ENCODE results near the gene AGAP1. TPM values are rescaled to one million over a fixed set of nuclear protein-coding genes. Genes with fewer than 3 reads are reported as not detected.
"Not testable (repeated sequence)": the region's sequence is repeated elsewhere in the genome, so short reads cannot be mapped to it uniquely, and the experiment has no call there.

Gene AGAP1
- polyA plus RNA-seq, 1 experiment = 12.4 TPM

GRCh38 chr2:236088368-236089057, 594.7 kb downstream of the AGAP1 start:
- H3K4me3 ChIP-seq (ENCODE audit: low read depth, low read length) = no peak overlapping the region
- DNase-seq (ENCODE audit: low read depth, low spot score) = no peak
- H3K27me3 ChIP-seq (ENCODE audit: control insufficient read depth, insufficient read depth, low read length) = no peaks in the 10 kb centered on the region
- H3K27ac ChIP-seq (ENCODE audit: low read depth, low read length) = no peak overlapping the region
- TF ChIP-seq CTCF (IDR thresholded peaks at IDR 0.05; ENCODE audit: low read depth, low read length) = no peak
- no peaks in the 10 kb centered on the region for H3K9me3 ChIP-seq (ENCODE audit: control insufficient read depth, insufficient read depth, low read length)
- CTCF ChIA-PET = no interaction called here
- POLR2A ChIA-PET = no interaction called here

GRCh38 chr2:236089271-236090026, 595.6 kb downstream of the AGAP1 start:
- no peak for DNase-seq (ENCODE audit: low read depth, low spot score)
- ChIA-PET POLR2A (no interaction called here), CTCF (no interaction called here)
- H3K9me3 ChIP-seq (ENCODE audit: control insufficient read depth, insufficient read depth, low read length) = no peaks in the 10 kb centered on the region
- TF ChIP-seq CTCF (IDR thresholded peaks at IDR 0.05; ENCODE audit: low read depth, low read length) = no peak
- H3K27ac ChIP-seq (ENCODE audit: low read depth, low read length) = no peak overlapping the region
- H3K27me3 ChIP-seq (ENCODE audit: control insufficient read depth, insufficient read depth, low read length) = no peaks in the 10 kb centered on the region
- no peak overlapping the region for H3K4me3 ChIP-seq (ENCODE audit: low read depth, low read length)

- ChIA-PET POLR2A (no interaction called here), CTCF (no interaction called here)
- H3K9me3 ChIP-seq (ENCODE audit: control insufficient read depth, insufficient read depth, low read length) = no peaks in the 10 kb centered on the region
- H3K27me3 ChIP-seq (ENCODE audit: control insufficient read depth, insufficient read depth, low read length) = no peaks in the 10 kb centered on the region
- no peak overlapping the region for H3K27ac ChIP-seq (ENCODE audit: low read depth, low read length)
- DNase-seq (ENCODE audit: low read depth, low spot score) = no peak
- no peak for TF ChIP-seq CTCF (IDR thresholded peaks at IDR 0.05; ENCODE audit: low read depth, low read length)
- H3K4me3 ChIP-seq (ENCODE audit: low read depth, low read length) = no peak overlapping the region
These were observed 596.2 kb downstream of the AGAP1 start for GRCh38 chr2:236090027-236090382.

- H3K27ac ChIP-seq (ENCODE audit: low read depth, low read length); DNase-seq (ENCODE audit: low read depth, low spot score): not testable (repeated sequence)
These were observed 597.0 kb downstream of the AGAP1 start for GRCh38 chr2:236090826-236091225.

GRCh38 chr2:236092714-236093113, 598.9 kb downstream of the AGAP1 start:
- H3K27ac ChIP-seq (ENCODE audit: low read depth, low read length) = no peak overlapping the region
- TF ChIP-seq CTCF (IDR thresholded peaks at IDR 0.05; ENCODE audit: low read depth, low read length) = no peak
- H3K4me3 ChIP-seq (ENCODE audit: low read depth, low read length) = no peak overlapping the region
- ChIA-PET POLR2A (no interaction called here), CTCF (interaction anchor here (0.7 kb wide), 1 partner anchor 287 kb away, joined by 3 read pairs; no protein-coding TSS in a partner anchor)
- no peak for DNase-seq (ENCODE audit: low read depth, low spot score)
- no peaks in the 10 kb centered on the region for H3K9me3 ChIP-seq (ENCODE audit: control insufficient read depth, insufficient read depth, low read length)
- H3K27me3 ChIP-seq (ENCODE audit: control insufficient read depth, insufficient read depth, low read length) = no peaks in the 10 kb centered on the region

More at GRCh38 chr2:236090826-236091225, 597.0 kb downstream of the AGAP1 start:
- POLR2A ChIA-PET; H3K27me3 ChIP-seq (ENCODE audit: control insufficient read depth, insufficient read depth, low read length); H3K9me3 ChIP-seq (ENCODE audit: control insufficient read depth, insufficient read depth, low read length); CTCF ChIA-PET; H3K4me3 ChIP-seq (ENCODE audit: low read depth, low read length): not testable (repeated sequence)

All from AG04450 (cell line).